ENCODE measurements around the gene MAF.

Gene MAF

DNA sequence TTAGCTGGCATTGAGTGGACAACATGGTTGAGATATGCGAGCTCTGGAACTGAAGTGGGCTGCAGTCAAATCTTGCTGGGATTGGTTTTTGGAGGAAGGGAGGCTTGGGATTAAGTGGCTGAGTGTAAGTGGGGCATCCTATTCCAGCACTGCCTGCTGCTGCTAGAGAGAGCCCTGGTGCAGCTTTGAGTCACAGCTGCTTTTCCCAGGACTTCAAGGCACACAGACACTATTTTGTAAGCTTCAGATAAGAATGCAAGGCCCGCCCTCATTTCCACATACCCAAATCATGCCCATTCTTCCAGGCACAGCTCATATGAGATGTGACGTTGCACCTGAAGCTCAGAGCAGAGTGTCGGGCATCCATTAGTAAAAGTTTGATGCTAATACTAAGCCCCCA lies 10.2 kb upstream of the MAF start:
- DNase-seq, result no peak

DNA sequence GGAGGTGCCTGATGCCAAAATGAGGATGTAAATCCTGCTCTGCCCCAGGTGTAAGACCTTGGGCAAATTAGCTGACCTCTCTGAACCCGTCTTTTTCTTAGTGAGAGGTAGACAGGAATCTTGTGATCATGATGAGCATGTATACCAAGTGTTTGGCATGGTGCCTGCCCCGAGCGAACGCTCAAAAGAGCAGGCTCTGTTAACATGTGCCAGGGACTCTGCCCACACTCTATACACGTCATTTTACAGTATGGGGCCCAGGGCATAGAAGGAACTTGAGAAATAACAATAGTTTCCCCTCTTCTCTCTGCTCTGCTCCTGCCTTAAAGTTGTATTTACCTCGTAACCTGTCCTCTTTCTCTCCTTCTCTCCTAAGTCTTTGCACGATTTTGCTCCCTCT lies 9.3 kb upstream of the MAF start:
- DNase-seq, result no peak

DNA sequence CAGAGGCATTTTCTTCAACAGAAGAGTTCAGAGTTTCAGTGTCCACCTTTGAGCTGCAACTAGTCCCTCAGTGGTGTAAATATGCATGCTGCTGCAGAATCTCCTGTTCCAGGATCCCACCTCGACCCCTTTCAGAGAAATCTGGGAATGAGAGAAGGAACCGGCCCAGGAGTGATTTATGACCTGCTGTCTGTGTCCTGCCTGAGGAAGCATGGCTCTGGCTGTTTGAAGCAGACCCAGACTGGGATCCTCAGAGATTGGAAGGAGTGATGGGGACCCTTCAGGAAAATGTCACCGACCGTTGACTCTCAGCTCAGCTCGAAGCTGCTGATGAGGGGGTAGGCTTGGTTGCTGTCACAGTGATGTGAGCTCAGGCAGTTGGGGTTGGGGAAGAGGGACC lies 8.4 kb upstream of the MAF start:
- no peak for DNase-seq

DNA sequence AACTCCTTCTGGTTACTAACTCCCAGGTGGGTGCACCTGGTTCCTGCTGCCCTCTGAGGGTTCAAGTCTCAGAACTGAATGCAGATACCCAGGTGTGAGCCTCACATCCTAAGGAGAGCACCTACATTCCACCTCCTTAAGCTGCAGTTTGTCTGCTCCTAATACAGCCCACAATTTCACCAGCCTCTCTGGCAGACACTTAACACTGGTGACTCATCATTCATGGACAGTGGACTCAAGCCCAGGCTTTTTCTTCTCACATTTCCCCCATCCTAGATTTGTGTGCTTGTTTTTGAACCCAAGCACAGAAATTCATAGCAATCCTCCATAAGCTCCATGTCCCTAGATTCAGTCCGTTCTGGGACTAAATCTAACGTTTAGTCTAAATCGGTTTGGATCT lies 7.0 kb upstream of the MAF start:
- DNase-seq, result no peak

DNA sequence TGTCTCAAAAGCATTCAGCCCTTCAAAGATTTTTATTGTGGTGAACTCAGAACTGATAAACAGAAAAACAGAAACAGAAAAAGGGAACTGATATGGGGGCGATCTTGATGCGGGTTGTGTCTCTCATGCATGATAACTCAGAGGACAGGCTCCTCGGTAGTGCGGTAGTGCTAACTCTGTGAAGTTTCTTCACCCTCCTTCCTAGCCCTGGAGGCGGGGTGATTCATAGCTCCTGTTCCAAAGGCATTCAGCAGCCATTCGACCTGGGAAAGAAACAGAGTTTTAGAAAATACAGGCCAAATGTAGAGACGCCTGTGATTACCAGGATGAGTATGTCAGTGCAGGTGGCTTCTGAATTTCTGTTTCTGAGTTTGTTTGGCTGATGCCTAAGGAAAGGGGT lies 5.5 kb upstream of the MAF start:
- no peak for DNase-seq

DNA sequence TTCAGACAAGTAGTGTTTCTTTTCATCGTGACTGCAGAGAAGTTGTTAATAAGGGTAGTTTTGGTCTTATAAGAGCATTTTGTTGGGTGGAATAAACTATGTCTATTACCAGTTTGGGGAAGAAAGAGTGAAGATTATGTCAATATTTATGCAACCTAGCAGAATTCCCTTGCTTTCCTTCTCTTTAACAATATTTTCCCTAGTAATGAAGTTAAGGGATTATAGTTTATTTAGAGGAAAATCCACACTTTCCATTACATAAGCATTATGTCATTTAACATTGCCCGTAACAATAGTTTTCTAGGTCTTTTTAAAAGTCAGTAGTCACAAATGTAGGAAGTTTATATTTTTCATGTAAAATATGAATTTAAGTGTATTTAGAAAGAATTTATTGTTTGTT lies 2.5 kb upstream of the MAF start:
- no peak for DNase-seq

DNA sequence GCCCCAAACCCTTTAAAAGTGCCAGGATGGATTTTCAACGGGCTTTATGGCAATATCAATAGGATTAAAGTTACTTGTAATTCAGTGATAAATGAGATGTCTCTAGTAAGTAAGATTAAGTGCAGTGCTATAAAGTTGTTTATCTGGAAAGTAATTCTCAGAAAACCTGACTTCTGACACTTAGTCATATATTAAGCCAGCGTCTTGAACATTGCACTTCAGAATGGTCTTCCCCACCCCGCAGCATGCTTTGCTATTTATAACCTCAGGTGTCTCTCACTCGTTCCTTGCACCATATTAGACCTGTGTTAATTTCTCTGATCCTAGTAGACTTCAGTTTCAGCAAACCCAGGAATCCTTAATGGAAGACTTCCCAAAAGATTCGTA lies 2.1 kb upstream of the MAF start:
- no peak for DNase-seq

DNA sequence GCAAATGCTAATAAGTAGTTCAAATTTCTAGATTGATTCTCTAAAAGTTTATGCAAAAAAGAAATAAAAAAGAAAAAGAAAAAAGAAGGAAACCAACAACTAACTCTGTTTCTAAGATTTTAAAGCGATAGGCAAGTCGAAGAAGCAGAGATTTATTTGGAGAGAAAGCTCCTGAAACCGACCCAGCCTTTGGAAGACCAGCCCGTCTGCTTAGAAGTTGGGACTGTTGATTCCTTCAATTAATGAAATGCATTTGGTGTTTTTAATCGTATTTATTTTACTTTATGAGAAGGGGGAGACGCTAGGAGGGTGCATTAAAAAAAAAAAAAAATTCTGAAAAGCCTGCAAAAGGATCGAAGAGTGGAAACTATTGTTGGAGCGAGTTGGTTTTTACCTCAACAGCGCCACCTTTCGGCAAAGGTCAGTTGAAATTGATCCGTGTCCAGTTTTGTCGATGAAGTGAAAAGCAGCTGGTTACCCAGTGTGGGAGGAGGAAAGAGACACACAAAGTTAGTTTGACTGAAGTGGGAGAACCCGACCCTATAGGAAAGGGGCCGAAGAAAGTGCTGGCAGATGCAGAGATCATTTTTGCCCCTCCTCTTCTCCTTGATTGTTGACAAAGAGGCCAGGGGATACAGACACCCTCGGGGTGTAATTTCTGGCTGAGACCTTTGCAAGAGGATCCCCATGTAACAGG lies 1.5 kb upstream of the MAF start:
- DNase-seq, result peak; percentile 4

DNA sequence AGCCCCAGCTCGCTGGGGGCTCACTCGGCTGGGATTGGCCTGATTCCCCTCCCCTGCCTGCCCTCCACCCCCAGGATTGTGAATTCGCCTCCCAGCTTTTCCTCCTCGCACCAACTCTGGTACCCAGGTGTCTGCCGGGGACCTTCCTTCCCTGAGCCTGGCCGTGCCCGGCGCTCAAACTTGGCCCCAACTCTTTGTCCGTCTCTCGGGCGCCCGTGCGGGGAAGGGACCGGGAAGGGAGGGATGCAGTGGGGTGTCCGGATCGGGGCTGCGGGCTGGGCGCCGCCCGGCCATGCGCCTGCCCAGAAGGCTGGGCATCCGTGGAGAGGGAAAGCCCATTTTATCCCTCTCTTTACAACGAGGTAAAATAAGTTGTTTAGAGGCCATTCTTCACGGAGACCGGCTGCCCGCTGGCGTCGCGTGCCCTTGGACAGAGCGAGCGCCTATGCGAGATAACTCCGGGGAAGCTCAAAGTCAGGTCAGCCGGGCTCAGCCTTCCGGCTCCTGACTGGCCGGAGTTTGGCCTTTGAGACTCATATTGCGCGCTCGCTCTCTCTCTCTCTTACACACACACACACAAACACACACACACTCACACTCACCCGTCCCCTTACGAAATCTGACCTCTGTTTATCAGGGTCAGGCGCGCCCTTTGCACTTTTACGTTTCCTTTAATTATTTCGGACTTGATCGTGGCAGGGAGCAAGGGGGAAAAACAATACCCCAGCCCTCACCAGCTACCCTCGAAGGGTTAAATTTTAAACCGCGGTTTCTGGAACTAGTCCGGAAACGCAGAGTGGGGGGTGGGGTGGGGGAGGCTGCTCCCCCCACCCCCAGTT lies 774 bp upstream of the MAF start:
- DNase-seq, result no peak

DNA sequence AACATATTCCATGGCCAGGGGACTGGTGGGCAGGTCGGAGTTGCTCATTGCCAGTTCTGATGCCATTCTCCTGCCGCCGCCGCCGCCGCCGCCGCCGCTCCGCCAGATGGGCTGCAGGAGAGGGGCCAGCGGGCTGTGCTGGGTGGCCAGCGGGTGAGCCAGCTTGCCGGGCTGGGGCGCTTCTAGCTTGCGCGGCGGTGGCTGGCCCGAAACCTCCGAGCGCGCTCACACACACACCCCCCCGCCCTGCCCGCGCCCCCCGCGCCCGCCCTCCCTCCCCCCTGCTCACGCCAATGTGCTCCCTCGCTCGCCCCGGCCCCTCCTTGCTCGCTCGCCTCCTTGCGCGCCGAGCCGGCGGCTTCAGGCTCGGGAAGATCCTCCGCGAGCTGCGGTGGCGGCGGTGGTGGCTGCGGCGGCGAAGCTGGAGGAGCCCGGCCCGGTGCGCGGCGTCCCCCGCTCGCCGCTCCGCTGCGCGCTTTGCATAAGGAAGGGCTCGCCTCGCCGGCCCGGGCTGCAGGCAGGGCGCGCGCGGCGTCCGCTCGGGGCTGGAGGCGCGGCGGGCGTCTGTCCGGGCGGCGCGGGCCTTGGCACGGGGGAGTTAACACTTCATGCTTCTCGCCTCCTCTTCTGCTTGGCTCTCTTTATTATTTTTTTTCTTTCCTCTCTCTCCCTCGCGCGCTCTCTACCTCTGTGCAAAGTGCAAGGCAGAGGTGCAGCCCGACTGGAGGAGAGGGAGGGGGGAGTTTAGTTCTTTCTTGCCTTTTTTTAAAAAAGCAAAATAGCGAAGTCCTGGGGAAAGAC lies 500 bp downstream of the MAF start:
- DNase-seq, result no peak

DNA sequence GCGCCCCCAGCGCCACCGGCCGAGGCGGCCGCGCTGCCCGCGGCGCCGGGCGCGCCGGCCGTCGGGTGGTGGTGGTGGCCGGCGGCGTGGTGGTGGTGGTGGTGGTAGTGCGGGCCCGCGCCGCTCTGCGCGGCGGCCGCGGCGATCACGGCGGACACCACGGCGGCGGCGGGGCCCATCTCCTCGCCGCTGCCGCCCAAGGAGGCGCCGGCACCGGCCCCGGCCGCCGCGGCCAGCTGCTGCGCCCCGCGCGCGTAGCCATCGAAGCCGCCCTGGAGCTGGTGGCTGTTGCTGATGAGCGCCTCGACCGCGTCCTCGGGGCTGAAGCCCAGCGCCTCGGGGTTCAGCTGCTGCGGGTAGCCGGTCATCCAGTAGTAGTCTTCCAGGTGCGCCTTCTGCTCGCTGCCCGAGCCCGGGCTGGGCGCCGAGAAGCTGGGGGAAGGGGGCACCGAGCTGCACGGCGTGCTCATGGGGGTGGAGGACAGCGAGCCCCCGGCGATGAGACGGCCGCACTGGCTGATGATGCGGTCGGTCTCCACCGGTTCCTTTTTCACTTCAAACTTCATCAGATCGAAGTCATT lies 1.2 kb downstream of the MAF start:
- DNase-seq, result no peak

DNA sequence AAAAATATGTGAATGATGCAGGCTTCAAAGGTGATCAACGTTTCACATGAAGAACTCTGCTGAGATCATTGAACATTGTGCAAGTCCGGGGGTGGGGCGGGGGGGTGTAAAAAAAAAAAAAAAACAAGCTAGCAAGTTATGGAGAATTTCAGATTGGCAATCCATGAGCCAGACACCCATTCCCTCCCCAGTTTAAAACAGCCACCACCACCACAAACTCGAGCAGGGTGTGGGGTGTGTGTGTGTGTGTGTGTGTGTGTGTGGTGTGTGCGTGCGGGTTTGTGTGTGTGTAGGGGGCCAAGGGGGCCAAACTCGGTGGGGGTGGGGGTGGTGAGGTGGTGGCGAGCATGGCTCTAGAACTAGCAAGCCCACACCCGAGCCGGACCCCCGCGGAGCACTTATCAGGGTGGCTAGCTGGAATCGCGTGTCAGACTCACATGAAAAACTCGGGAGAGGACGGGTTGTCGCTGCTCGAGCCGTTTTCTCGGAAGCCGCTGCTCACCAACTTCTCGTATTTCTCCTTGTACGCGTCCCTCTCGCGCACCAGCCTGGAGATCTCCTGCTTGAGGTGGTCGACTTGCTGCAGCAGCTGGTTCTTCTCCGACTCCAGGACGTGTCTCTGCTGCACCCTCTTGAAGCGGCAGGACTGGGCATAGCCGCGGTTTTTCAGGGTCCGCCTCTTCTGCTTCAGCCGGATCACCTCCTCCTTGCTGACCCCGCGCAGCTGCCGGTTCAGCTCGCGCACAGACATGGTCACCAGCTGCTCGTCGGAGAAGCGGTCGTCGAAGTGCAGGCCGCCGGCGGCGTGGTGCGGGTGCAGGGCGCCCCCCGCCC lies 2.0 kb downstream of the MAF start:
- DNase-seq, result no peak

DNA sequence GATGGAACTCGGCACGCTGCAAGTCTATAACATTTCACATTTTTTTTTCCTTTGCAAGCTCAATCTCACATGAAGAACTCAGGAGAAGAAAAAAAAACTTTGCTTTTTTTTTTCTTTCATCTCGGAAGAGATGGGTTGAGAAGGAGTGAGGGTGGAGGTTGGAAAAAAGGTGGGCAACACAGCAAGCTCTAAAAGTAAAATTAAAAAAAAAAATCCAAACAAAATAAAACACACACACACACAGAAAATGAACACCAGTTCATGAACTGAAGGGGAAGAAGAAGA lies 2.5 kb downstream of the MAF start:
- DNase-seq, result no peak

DNA sequence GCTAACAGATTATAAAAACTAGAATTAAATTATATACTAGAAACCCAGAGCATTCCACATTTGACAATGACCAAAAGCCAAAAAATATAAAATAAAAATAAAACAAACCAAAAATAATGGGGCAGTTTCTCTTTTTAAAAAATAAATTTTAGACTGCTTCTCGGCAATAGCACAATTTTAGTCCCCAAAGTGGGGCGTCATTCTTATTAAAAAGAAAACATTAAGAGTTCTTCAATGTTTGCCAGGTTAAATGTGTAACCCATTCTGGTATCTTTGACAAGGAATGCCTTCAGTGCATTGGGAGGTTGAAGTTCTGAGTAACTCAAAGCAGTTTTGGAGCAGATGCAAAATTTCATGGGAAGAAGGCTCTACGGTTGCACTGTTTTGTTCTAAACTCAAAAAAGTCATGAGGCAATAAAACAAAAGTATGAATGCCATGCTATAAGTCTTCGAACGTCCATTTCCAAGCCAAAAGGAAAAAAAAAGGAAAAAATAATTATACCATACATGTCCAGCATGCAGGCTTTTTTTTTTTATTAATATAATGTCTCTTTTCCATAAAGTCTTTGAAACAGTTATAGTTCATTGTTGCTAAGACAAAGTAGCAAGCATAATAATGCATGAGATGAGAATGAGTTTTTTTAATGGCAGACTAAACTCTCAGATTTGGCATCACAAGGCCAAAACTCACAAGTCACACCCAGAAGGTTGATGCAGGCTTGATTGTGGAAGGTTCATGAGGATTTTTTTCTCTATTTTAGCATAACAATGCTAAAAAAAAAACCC lies 3.1 kb downstream of the MAF start:
- DNase-seq, result no peak

DNA sequence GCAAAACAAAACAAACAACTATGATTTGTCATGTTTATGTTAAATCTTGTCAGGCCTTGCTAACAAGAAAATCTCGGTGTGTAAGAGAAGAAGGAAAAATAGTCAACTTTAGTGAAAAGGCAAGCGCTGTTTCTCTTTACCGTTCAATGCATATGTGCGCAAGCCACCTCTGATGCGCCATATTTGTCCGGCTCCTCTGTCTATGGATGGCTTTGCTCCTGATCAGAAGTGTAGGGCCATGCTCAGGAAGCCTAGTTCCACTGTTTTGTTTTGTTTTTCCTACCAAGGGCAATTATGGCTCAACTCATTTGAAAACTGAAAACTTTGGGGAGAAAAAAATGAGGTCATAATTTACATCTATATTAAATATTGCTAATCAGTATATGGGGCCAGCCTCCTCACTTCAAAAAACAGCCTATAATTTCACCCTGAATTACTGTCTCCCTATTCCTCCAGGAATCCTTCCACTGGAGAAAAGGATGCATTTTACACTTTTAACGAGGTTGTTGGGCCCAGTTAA lies 4.5 kb downstream of the MAF start:
- DNase-seq, result no peak

DNA sequence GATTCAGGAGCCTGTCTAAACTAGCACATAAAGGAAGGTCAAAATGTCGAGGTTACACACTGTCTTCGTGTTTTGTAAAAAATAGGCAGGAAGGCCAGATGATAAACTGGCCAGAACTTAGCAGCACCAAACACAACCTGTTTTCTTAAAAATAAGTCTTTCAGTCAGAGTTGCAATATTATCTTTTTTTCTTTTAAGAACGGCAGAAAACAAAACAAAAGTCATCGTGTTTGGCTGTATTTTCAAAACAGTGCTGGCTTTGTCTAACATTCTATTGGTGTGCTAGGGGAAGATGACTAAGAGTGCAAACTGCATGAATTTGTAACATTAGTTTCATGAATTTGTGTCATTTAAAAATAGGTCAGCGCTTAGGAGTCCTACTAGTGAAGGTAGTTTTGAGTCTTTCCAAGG lies 5.3 kb downstream of the MAF start:
- DNase-seq, result no peak

DNA sequence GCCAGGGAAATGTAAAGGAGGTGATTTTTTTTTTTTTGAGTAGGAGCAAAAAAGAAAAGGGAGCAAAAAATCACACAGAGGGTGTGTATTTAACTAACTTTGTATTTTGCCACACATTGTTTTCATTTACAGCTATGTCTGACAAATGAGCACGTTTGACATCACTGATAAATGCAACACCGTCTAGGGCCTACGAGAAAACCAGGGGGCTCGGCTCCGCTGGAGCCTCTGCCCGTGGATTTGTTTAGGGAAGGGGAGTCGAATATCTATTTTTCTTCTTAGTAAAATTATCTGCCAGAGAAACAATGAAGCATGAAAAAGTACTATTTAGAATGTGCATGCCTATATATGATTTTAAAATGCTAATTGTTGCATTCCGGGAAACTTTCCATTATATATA lies 6.8 kb downstream of the MAF start:
- no peak for DNase-seq

DNA sequence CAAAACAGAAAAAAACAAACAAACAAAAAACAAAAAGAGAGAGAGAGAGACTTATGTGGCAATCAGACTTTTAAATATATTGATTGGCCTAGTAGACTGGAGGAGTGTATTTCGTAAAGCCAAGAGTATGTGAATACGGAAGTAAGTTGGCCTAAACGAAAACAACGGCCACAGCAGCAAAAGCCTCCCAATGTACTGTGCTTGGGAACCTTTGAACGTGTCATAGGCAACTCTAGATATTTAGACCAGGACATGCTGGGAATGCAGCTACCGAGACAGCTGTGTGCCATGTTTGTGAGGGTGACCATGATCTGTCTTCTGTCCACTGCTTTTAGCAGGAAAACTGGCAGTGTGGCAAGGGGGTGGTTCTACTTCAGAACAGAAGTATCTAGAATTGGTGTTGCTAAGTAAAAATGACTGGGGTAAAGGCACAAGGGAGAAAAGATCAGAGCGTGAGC lies 7.4 kb downstream of the MAF start:
- no peak for DNase-seq

DNA sequence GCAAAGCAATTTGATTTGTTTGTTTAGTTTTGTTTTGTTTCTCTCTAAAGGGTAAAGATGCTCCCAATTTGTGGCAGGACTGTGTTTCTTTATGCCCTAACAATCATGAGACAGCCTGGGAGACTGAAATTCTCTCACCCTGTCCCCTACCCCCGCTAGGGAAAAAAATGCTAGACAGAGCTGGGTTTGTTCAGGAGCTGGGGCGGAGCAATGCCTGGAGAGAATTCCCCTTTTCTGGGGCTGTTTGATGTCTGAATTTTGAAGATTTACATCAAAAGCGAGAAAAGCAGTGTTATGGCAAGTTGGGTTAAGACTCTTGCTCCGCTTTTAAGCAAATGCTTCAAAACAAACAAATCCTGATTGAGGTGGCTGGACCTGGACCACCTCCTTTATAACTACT lies 8.4 kb downstream of the MAF start:
- DNase-seq, result no peak

DNA sequence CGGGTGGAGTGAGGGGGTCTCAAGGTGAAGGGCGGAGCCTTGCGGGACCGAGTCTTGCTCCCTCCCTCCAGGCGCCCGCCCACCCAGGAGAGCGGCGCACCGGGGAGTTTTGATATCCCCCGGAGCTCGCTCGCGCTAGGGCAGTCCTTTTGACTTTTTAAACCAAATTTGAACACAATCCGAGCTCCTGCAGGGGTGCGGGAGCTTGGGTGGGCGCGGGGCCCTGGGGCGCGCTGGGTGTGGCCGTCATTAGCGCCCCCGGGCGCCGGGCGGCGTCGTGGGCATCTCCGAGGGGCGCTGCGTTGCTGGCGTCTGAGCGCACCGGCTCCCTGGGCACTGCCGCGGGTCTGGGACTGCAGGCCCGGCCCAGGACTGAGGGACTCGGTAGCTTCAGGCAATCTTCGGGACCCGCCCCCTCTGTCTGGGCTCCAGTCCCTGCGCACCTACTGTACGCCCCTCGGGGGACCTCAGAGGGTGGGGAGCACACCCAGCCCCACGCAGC lies 10.9 kb downstream of the MAF start:
- no peak for DNase-seq

DNA sequence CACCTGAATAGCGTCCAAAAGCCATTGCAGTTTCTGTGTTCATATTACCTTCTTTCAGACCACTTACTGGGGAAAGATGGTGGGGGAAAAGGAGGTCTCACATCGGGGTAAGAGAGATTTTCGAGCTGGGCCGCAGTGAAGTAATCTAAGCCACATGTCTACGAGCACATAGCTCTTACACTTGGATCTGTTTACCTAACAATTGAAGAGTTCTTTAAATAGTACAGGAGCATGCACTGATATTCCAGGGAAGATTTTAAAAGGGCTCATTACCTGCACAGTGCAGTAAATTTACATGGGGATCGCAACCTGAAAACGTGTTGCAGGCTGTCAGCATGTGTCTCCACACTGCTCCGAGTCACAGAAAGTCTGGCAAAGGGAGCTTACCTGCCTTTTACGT lies 12.6 kb downstream of the MAF start:
- DNase-seq, result peak; percentile 79
